ENCODE data around the gene CREBL2. TPM values are rescaled to one million over a fixed set of nuclear protein-coding genes. Genes with fewer than 3 reads are reported as not detected.
"Not testable (repeated sequence)": the region's sequence is repeated elsewhere in the genome, so short reads cannot be mapped to it uniquely, and the experiment has no call there.

Gene CREBL2
- total RNA-seq, 1 experiment from 2014 or later: 18.3 TPM

DNA sequence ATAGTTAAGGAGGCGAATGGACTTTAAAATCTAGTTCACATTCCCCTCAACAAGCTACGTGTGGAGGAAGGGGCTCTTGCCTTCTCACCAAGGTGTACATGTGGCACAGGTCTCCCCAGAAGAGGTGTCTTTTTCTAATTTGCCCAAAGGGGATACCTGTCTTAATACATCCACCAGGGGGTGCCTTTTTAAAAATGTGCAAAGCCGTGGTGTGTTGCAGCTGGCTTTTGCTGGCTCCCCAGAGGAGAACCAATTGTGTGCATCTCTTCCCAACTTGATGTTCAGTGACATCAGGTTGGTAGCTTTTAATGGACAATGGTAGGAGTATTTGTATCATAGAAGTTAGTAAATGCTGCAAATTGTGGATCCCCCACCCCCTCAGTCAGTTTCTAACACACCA lies 33.8 kb downstream of the CREBL2 start:
- peaks cover 41 to 42% of the 10 kb centered on the region in 2 experiments for H3K9me3 Mint-ChIP-seq

DNA sequence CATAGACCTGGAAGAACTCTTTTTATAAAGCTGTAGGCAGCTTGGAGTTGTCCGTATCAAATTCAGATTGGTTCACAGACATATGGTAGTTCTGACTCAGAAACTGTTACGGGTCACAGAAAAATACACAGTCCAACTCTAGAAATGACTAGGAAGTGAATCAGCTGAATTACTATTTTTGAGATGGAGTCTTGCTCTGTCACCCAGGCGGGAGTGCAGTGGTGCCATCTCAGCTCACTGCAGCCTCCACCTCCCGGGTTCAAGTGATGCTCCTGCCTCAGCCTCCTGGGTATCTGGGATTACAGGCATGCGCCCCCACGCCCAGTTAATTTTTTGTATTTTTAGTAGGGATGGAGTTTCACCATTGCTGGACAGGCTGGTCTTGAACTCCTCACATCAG lies 34.3 kb downstream of the CREBL2 start:
- H3K9me3 ChIP-seq (ENCODE audit: control insufficient read depth, low read depth, low read length): peaks cover 27% of the 10 kb centered on the region
- DNase-seq: not testable (repeated sequence)

More for the DNA sequence above, 33.8 kb downstream of the CREBL2 start:
- no peak overlapping the region for H3K4me2 ChIP-seq (ENCODE audit: insufficient read depth, insufficient read length, low read length)
- Mint-ChIP-seq H3K4me1 (peaks cover 20 to 22% of the 10 kb centered on the region in 2 experiments), H3K4me3 (no peak overlapping the region), H3K27ac (no peak overlapping the region), H3K36me3 (ENCODE audit: insufficient read depth in 1 of 3, low read depth in 3 of 3) (peaks cover 36 to 51% (median 47%) of the 10 kb centered on the region in 3 experiments), H3K27me3 (ENCODE audit: low read depth) (no peaks in the 10 kb centered on the region; the same call in 1 of the 2 replicates)
- WGBS (ENCODE audit: extremely low coverage, insufficient read length, low lambda C conversion rate): no CpG with 5 or more reads among the region's 3 CpGs
- H3K4ac ChIP-seq (ENCODE audit: low read depth, low read length): no peak overlapping the region
- no peak overlapping the region for H3K56ac ChIP-seq (ENCODE audit: insufficient read length, low read depth, low read length)
- no peak overlapping the region for H3K9ac ChIP-seq (ENCODE audit: extremely low read depth, insufficient read length, low read length)
- H4K20me1 ChIP-seq (ENCODE audit: control insufficient read depth, insufficient read depth, insufficient read length): no peaks in the 10 kb centered on the region
- no peaks in the 10 kb centered on the region for H3K23me2 ChIP-seq (ENCODE audit: insufficient read length, low read depth, low read length, poor library complexity, severe bottlenecking)
- H3K27ac ChIP-seq (ENCODE audit: insufficient read length, low read depth, low read length): no peak overlapping the region
- no peak overlapping the region for H3K18ac ChIP-seq (ENCODE audit: insufficient read length, low read depth, low read length)
- H4K5ac ChIP-seq (ENCODE audit: insufficient read length, low read depth, low read length): no peak overlapping the region
- no peak overlapping the region for H3K23ac ChIP-seq (ENCODE audit: insufficient read length, low read depth, low read length)
- H3K79me2 ChIP-seq (ENCODE audit: insufficient read depth, low read length): no peaks in the 10 kb centered on the region
- peak; percentile 47 for DNase-seq
- H2BK120ac ChIP-seq (ENCODE audit: low read depth, low read length, poor library complexity, severe bottlenecking): no peak overlapping the region
- H2BK15ac ChIP-seq (ENCODE audit: low read depth, low read length): no peak overlapping the region
- no peak overlapping the region for H2BK20ac ChIP-seq (ENCODE audit: low read depth, low read length, poor library complexity, severe bottlenecking)
- 0 out of 2 replicates have a peak, but pooled peaks cover 4% of the 10 kb centered on the region for H3K4me1 ChIP-seq (ENCODE audit: insufficient read depth, low read length)
- no peak overlapping the region for H2BK12ac ChIP-seq (ENCODE audit: insufficient read length, low read depth, low read length)
- H3T11ph ChIP-seq (ENCODE audit: low read length): no peak overlapping the region
- no peak overlapping the region for H2AK5ac ChIP-seq (ENCODE audit: insufficient read length, low read length)
- peaks cover 25% of the 10 kb centered on the region for H3K9me3 ChIP-seq (ENCODE audit: control insufficient read depth, low read depth, low read length)
- H3K27me3 ChIP-seq (ENCODE audit: insufficient read depth, low read length): no peaks in the 10 kb centered on the region
- no peak overlapping the region for H4K8ac ChIP-seq (replicated peaks; ENCODE audit: insufficient read length, low read depth, low read length)
- no peak overlapping the region for H3K14ac ChIP-seq (ENCODE audit: insufficient read depth, low read length)
- TF ChIP-seq, protein P1, sequence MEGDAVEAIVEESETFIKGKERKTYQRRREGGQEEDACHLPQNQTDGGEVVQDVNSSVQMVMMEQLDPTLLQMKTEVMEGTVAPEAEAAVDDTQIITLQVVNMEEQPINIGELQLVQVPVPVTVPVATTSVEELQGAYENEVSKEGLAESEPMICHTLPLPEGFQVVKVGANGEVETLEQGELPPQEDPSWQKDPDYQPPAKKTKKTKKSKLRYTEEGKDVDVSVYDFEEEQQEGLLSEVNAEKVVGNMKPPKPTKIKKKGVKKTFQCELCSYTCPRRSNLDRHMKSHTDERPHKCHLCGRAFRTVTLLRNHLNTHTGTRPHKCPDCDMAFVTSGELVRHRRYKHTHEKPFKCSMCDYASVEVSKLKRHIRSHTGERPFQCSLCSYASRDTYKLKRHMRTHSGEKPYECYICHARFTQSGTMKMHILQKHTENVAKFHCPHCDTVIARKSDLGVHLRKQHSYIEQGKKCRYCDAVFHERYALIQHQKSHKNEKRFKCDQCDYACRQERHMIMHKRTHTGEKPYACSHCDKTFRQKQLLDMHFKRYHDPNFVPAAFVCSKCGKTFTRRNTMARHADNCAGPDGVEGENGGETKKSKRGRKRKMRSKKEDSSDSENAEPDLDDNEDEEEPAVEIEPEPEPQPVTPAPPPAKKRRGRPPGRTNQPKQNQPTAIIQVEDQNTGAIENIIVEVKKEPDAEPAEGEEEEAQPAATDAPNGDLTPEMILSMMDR (conservative IDR thresholded peaks at IDR 0.05): peak; percentile 76
- H2BK5ac ChIP-seq (ENCODE audit: insufficient read length, low read length): no peak overlapping the region
- no peaks in the 10 kb centered on the region for H3K79me1 ChIP-seq (ENCODE audit: insufficient read depth, low read depth, low read length, poor library complexity, severe bottlenecking)
- H4K91ac ChIP-seq (ENCODE audit: insufficient read length, low read depth, low read length): no peak overlapping the region
- H2AFZ ChIP-seq (ENCODE audit: low read length): no peak overlapping the region

More for the DNA sequence above, 34.3 kb downstream of the CREBL2 start:
- H3K79me2 ChIP-seq (ENCODE audit: insufficient read depth, low read length); H2BK20ac ChIP-seq (ENCODE audit: low read depth, low read length, poor library complexity, severe bottlenecking); H3K27me3 ChIP-seq (ENCODE audit: insufficient read depth, low read length); H3K27ac ChIP-seq (ENCODE audit: insufficient read length, low read depth, low read length); H2AFZ ChIP-seq (ENCODE audit: low read length); H3K4me1 ChIP-seq (ENCODE audit: insufficient read depth, low read length); H3K4me2 ChIP-seq (ENCODE audit: insufficient read depth, insufficient read length, low read length); H2BK120ac ChIP-seq (ENCODE audit: low read depth, low read length, poor library complexity, severe bottlenecking); H3K14ac ChIP-seq (ENCODE audit: insufficient read depth, low read length); H2BK5ac ChIP-seq (ENCODE audit: insufficient read length, low read length); H3K18ac ChIP-seq (ENCODE audit: insufficient read length, low read depth, low read length); H3K27me3 Mint-ChIP-seq (ENCODE audit: low read depth); H4K91ac ChIP-seq (ENCODE audit: insufficient read length, low read depth, low read length); H4K8ac ChIP-seq (replicated peaks; ENCODE audit: insufficient read length, low read depth, low read length); H4K5ac ChIP-seq (ENCODE audit: insufficient read length, low read depth, low read length); H3K4ac ChIP-seq (ENCODE audit: low read depth, low read length); H3K27ac Mint-ChIP-seq; H2BK15ac ChIP-seq (ENCODE audit: low read depth, low read length); H3K4me3 Mint-ChIP-seq; H2AK5ac ChIP-seq (ENCODE audit: insufficient read length, low read length); H3K9ac ChIP-seq (ENCODE audit: extremely low read depth, insufficient read length, low read length); H3K79me1 ChIP-seq (ENCODE audit: insufficient read depth, low read depth, low read length, poor library complexity, severe bottlenecking); H2BK12ac ChIP-seq (ENCODE audit: insufficient read length, low read depth, low read length); H3K23me2 ChIP-seq (ENCODE audit: insufficient read length, low read depth, low read length, poor library complexity, severe bottlenecking); H3T11ph ChIP-seq (ENCODE audit: low read length); H4K20me1 ChIP-seq (ENCODE audit: control insufficient read depth, insufficient read depth, insufficient read length); H3K23ac ChIP-seq (ENCODE audit: insufficient read length, low read depth, low read length); H3K56ac ChIP-seq (ENCODE audit: insufficient read length, low read depth, low read length): not testable (repeated sequence)
- Mint-ChIP-seq H3K4me1 (peaks cover 20 to 22% of the 10 kb centered on the region in 2 experiments), H3K9me3 (peaks cover 40 to 45% of the 10 kb centered on the region in 2 experiments), H3K36me3 (ENCODE audit: insufficient read depth in 1 of 3, low read depth in 3 of 3) (peaks cover 34 to 50% (median 47%) of the 10 kb centered on the region in 3 experiments)
- WGBS (ENCODE audit: extremely low coverage, insufficient read length, low lambda C conversion rate): no CpG with 5 or more reads among the region's 6 CpGs
